K562 (cell line): ENCODE data around the gene CD36. TPM values are rescaled to one million over a fixed set of nuclear protein-coding genes. Genes with fewer than 3 reads are reported as not detected.

ENCODE experiments used
- ATAC-seq: fragments of 200-7000 bp; cut with Tn5 transposase; 3 replicates; pipeline ENCODE4 v1.9.1; 2020; ENCODE audit warnings: moderate library complexity
- BruUV-seq: library from RNA; stranded (reverse); fragments of 400-500 nt; replicated peaks from 2 replicates; lab custom pipeline; 2021; lab: Mats Ljungman, UMichigan
- CTCF ChIA-PET: fragments of 300-600 bp; formaldehyde crosslinking; extraction: SDS; loops from one replicate; lab custom pipeline; 2021; ENCODE audit warnings: low intra/inter-chr PET ratio; lab: Yijun Ruan, JAX
- POLR2A ChIA-PET: fragments of 300-600, 350-650 bp; sonication (Branson Sonifier 250); formaldehyde crosslinking; extraction: SDS; loops from one replicate; lab custom pipeline; 2021; ENCODE audit warnings: antibody characterized with exemption, inconsistent platforms; lab: Yijun Ruan, JAX
- DNase-seq, 4 experiments: peaks; one replicate each; pipeline versions ENCODE4 v3.0.0 to v3.0.0-alpha.2; 2011 to 2018; ENCODE audit warnings: low spot score in 3 of 4, mixed read lengths in 3 of 4; ENCODE audit errors: extremely low read depth in 1 of 4
- FAIRE-seq: peaks from 2 replicates; lab custom pipeline; 2011; peaks lifted over from hg19 to GRCh38; lab: Jason Lieb, UNC
- H2AFZ ChIP-seq: 2 replicates; pipeline ENCODE4 v1.6.0; 2011; ENCODE audit warnings: low read depth, low read length, control low read depth, inconsistent platforms
- H3K27ac ChIP-seq: fragments of 200-600 bp; 3 replicates; pipeline ENCODE4 v1.8.0; 2011; ENCODE audit warnings: low read depth, mild to moderate bottlenecking, control low read depth, inconsistent platforms, low read length, moderate library complexity, mixed read lengths; ENCODE audit errors: extremely low read depth
- H3K27me3 ChIP-seq, 2 experiments: fragments of 300-600 bp in 1 of 2; 2 replicates in 1 of 2; 3 replicates in 1 of 2; pipeline versions ENCODE4 v1.6.0 to v1.8.0; 2011; ENCODE audit warnings: inconsistent platforms in 2 of 2, low read length in 2 of 2, mild to moderate bottlenecking in 1 of 2, mixed read lengths in 1 of 2, moderate library complexity in 1 of 2; ENCODE audit not compliant: control insufficient read depth in 2 of 2, insufficient read depth in 2 of 2
- H3K36me3 ChIP-seq: fragments of 300-600 bp; 3 replicates; pipeline ENCODE4 v1.8.0; 2011; ENCODE audit warnings: mild to moderate bottlenecking, low read length, inconsistent platforms; ENCODE audit not compliant: control insufficient read depth, insufficient read depth
- H3K4me1 ChIP-seq, 2 experiments: fragments of 200-600 bp in 1 of 2; replicated peaks in 1 of 2; 2 replicates in 1 of 2; 3 replicates in 1 of 2; pipeline versions ENCODE4 v1.5.1 to v1.8.0; 2011; ENCODE audit warnings: inconsistent platforms in 2 of 2, low read length in 2 of 2, mild to moderate bottlenecking in 1 of 2, mixed read lengths in 1 of 2, moderate library complexity in 1 of 2; ENCODE audit not compliant: control insufficient read depth in 2 of 2, insufficient read depth in 2 of 2
- H3K4me2 ChIP-seq: 2 replicates; pipeline ENCODE4 v1.6.1; 2011; ENCODE audit warnings: low read length, control low read depth, inconsistent platforms, mixed read lengths; ENCODE audit not compliant: insufficient read depth
- H3K4me3 ChIP-seq: fragments of 200-600 bp; sonication (generic), shearing (Covaris generic); 2 replicates; pipeline ENCODE4 v1.5.1; 2016; ENCODE audit warnings: control low read depth, inconsistent platforms
- H3K79me2 ChIP-seq: fragments of 200-600 bp; 3 replicates; pipeline ENCODE4 v1.8.0; 2011; ENCODE audit warnings: low read length, inconsistent platforms; ENCODE audit not compliant: control insufficient read depth, insufficient read depth
- H3K9ac ChIP-seq, 2 experiments: 2 replicates each; pipeline versions ENCODE4 v1.6.0 to v1.6.1; 2011; ENCODE audit warnings: low read depth in 2 of 2, low read length in 2 of 2, control low read depth in 1 of 2, inconsistent platforms in 1 of 2, mild to moderate bottlenecking in 1 of 2, mixed read lengths in 1 of 2; ENCODE audit not compliant: insufficient read depth in 1 of 2
- H3K9me1 ChIP-seq: one replicate; pipeline ENCODE4 v1.6.0; 2011; ENCODE audit warnings: inconsistent platforms, mild to moderate bottlenecking, low read length, moderate library complexity; ENCODE audit not compliant: control insufficient read depth, insufficient read depth
- H3K9me3 ChIP-seq: replicated peaks from 2 replicates; pipeline ENCODE4 v1.5.1; 2011; ENCODE audit warnings: low read depth, low read length, inconsistent platforms; ENCODE audit not compliant: control insufficient read depth, insufficient read depth
- H4K20me1 ChIP-seq: replicated peaks from 2 replicates; pipeline ENCODE4 v1.6.1; 2011; ENCODE audit warnings: low read length, inconsistent platforms, mixed read lengths; ENCODE audit not compliant: control insufficient read depth, insufficient read depth
- C11orf30 ChIP-seq: fragments of 450-650 bp; IDR thresholded peaks from 2 replicates; pipeline ENCODE4 v1.6.1; 2016; ENCODE audit warnings: low read depth, mild to moderate bottlenecking
- EHMT2 ChIP-seq: fragments of 450-650 bp; IDR thresholded peaks from 2 replicates; pipeline ENCODE4 v1.6.1; 2018; ENCODE audit warnings: antibody characterized with exemption
- GTF2A2 ChIP-seq: IDR thresholded peaks from 2 replicates; pipeline ENCODE4 v1.6.1; 2016; ENCODE audit warnings: mild to moderate bottlenecking, missing genetic modification characterization, missing compliant biosample characterization
- MAFF ChIP-seq: IDR thresholded peaks from 2 replicates; pipeline ENCODE4 v1.6.1; 2012; ENCODE audit warnings: low read length, improper control_type of control experiment
- MAFG ChIP-seq: fragments of 450-650 bp; conservative IDR thresholded peaks from 2 replicates; pipeline ENCODE4 v1.6.1; 2016; ENCODE audit warnings: missing genetic modification characterization, missing compliant biosample characterization
- MAFK ChIP-seq: IDR thresholded peaks from 2 replicates; pipeline ENCODE4 v1.6.1; 2011; ENCODE audit warnings: low read length, improper control_type of control experiment
- MECOM ChIP-seq: fragments of 250-450 bp; sonication (Bioruptor Pico); IDR thresholded peaks from 2 replicates; pipeline ENCODE4 v1.8.0; 2022; ENCODE audit warnings: inconsistent platforms
- NCOR1 ChIP-seq: fragments of 450-650 bp; IDR thresholded peaks from 2 replicates; pipeline ENCODE4 v1.6.1; 2016; ENCODE audit warnings: mild to moderate bottlenecking, moderate library complexity
- PRPF4 ChIP-seq: fragments of 200-400 bp; formaldehyde crosslinking; IDR thresholded peaks from one replicate; pipeline ENCODE4 v1.6.1; 2017; ENCODE audit warnings: low read length, low read depth, mild to moderate bottlenecking; ENCODE audit not compliant: insufficient read depth, poor library complexity, severe bottlenecking
- TAF9B ChIP-seq: fragments of 450-650 bp; IDR thresholded peaks from 2 replicates; pipeline ENCODE4 v1.6.1; 2018; ENCODE audit warnings: mild to moderate bottlenecking; ENCODE audit not compliant: partially characterized antibody
- ZNF316 ChIP-seq: fragments of 450-650 bp; IDR thresholded peaks from 2 replicates; pipeline ENCODE4 v1.6.1; 2016
- WGBS: fragments of 100-300 bp; shearing (Covaris generic); methylation state at CpG from one replicate; pipeline ENCODE4 v1.1.6; 2016; ENCODE audit warnings: low coverage, mixed read lengths; ENCODE audit not compliant: insufficient coverage; ENCODE audit errors: missing lambda C conversion rate; 5-methylcytosine and 5-hydroxymethylcytosine counted together
- in situ Hi-C: fragments of 300-500 bp; cut with MboI; formaldehyde crosslinking; loops from 4 replicates; pipeline ENCODE4 v1.15.0; 2018; ENCODE audit warnings: inconsistent platforms, mixed read lengths
- intact Hi-C: fragments of 100-400 bp; cut with micrococcal nuclease; formaldehyde crosslinking; loops from 2 replicates; pipeline ENCODE4 v1.14.2; 2022
- polyA plus RNA-seq, 8 experiments: library from polyadenylated mRNA; depleted of rRNA in 4 of 8; stranded (reverse) in 5 of 8; unstranded in 3 of 8; fragments of >200 nt; fragmentation: Nextera tagmentation in 2 of 8; fragmentation: Illumina TruSeq in 1 of 8; extraction: Ambion mirVana in 2 of 8; extraction: Trizol in 1 of 8; gene quantifications; 2 replicates each; pipeline versions ENCODE4 v1.2.1 to v1.2.3, GENCODE V29; 2011 to 2014; ENCODE audit warnings: inconsistent platforms in 1 of 8, missing spikeins in 1 of 8
- total RNA-seq, 7 experiments: library from RNA; depleted of rRNA in 6 of 7; stranded (reverse); fragments of >200 nt in 6 of 7; fragmentation: Illumina TruSeq in 2 of 7; extraction: Trizol in 2 of 7; gene quantifications; 2 replicates each; pipeline versions ENCODE4 v1.2.1 to v1.2.3, GENCODE V29; 2011 to 2021; ENCODE audit warnings: low replicate concordance in 1 of 7

Gene CD36
- total and polyA plus RNA-seq, 9 of the 15 experiments (the other 6 are each of a cell fraction or from before 2014, with no cell fraction given) = 0.09 to 4.0 (median 0.42) TPM

DNA sequence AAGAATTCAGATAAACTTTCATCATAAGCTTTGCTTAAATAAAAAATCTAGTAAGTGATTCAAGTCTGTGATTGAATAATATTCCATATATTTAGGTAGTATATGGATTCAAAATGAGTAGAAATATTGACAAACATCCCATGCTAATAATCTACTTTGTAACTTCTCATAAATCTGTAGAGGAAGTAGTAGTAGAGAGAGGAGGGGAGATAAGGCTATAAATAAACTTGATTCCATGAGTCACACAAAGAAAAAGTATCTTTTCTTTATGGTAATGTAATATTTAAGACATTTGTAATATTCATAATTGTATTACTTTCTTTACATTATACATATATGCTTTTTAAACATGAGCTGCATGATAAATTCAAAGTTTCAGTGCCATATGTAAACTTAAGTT, 25.6 kb upstream of the CD36 start (continued):
- TF ChIP-seq TAF9B (no peak), NCOR1 (no peak)

DNA sequence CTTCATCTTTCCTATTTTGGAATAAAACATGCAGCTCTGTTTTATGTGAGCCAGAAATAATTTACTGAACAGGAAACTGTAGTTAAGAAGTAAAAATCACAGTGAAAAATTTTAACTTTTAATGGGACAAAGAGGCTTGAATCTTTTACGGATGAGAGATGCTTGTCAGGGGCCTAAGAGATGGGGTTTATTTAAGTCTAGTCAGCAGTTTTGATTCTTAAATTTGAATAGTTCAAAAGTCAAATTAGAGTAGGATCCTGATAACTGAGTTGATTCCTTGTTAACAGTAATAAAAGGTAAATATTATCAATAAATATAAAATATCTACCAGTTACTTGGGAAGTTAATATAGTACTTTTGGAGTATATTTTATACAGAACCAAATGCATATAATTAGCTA, 24.9 kb upstream of the CD36 start:
- no peak overlapping the region for H3K4me3 ChIP-seq
- intact Hi-C loops (no loop called here), in situ Hi-C loops (no loop called here)
- no peak for FAIRE-seq
- H3K9me1 ChIP-seq = no peaks in the 10 kb centered on the region
- no peak overlapping the region for H3K9ac ChIP-seq
- no peaks in the 10 kb centered on the region for H3K9me3 ChIP-seq
- POLR2A ChIA-PET = no interaction called here
- H2AFZ ChIP-seq = no peak overlapping the region
- H3K4me2 ChIP-seq = no peak overlapping the region
- TF ChIP-seq EHMT2 (no peak), C11orf30 (peak; percentile 60; the same call in 1 of the 2 replicates), NCOR1 (no peak), GTF2A2 (no peak), PRPF4 (no peak), MAFF (peak; percentile 83), MAFK (peak; percentile 89), ZNF316 (peak; percentile 82), MECOM (CRISPR knock-in tag) (no peak), MAFG (tag) (peak; percentile 71)
- no TSS peak for BruUV-seq
- no peaks in the 10 kb centered on the region for H4K20me1 ChIP-seq
- no peak for DNase-seq
- CTCF ChIA-PET = no interaction called here
- no peak overlapping the region for H3K27ac ChIP-seq
- no peaks in the 10 kb centered on the region for H3K27me3 ChIP-seq
- H3K36me3 ChIP-seq = no peaks in the 10 kb centered on the region
- H3K4me1 ChIP-seq = no peaks in the 10 kb centered on the region
- 0% methylated on average over 1 of the region's 1 CpG for WGBS
- H3K79me2 ChIP-seq = no peaks in the 10 kb centered on the region
- no peak for ATAC-seq
